DOHH2 (cell line): Measurements from ENCODE around the gene H3-3A.

ENCODE experiments used
- EZH2phosphoT487 ChIP-seq: fragments of 200-600 bp; sonication (generic); IDR thresholded peaks from 2 replicates; pipeline ENCODE4 v1.6.1; 2017; ENCODE audit warnings: borderline replicate concordance, mild to moderate bottlenecking, antibody characterized with exemption, low read length, moderate library complexity, mixed read lengths
- TF ChIP-seq, protein P1 (sequence below): fragments of 200-600 bp; sonication (generic); IDR thresholded peaks from one replicate; pipeline ENCODE4 v1.5.1; 2014; ENCODE audit warnings: antibody characterized with exemption, mild to moderate bottlenecking, low read depth, low read length; ENCODE audit not compliant: poor library complexity, severe bottlenecking

DNA sequence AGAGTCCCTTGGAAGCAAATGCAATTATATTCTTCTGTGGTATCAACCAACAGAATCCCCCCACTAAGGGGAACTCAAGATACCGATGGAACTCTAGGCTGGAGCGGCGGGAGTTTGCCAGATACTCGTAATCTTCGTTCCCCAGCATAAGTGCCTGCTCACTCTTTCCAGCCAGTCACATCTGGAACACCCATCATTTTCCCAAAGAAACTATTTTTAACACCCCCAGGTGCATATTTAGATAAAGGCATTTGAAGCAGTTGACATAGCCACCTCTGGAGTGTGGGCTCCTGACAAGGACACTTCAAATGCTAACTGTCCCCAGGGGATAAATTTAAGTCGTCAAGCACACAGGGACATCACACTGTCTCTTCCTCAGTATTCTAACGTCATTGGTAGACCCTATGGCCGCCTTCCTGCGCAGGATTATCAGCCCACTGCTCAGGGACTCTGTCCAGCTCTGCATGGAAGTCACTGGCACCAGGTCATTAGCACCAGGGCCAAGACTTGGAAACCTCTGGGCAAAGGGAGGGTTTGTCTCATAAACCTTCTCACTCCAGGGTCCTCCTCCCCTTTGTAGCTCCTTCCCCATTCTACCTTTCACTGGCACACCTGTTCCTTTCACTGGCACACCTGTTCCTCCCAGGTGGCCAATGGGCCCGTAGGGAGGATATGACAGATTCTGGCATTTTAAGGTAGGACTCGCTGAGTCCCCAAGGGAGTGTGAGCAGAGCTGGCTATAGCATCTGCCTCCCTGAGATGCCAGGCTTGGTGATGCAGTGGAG lies 48.8 kb downstream of the H3-3A start:
- TF ChIP-seq, protein P1, sequence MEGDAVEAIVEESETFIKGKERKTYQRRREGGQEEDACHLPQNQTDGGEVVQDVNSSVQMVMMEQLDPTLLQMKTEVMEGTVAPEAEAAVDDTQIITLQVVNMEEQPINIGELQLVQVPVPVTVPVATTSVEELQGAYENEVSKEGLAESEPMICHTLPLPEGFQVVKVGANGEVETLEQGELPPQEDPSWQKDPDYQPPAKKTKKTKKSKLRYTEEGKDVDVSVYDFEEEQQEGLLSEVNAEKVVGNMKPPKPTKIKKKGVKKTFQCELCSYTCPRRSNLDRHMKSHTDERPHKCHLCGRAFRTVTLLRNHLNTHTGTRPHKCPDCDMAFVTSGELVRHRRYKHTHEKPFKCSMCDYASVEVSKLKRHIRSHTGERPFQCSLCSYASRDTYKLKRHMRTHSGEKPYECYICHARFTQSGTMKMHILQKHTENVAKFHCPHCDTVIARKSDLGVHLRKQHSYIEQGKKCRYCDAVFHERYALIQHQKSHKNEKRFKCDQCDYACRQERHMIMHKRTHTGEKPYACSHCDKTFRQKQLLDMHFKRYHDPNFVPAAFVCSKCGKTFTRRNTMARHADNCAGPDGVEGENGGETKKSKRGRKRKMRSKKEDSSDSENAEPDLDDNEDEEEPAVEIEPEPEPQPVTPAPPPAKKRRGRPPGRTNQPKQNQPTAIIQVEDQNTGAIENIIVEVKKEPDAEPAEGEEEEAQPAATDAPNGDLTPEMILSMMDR = no peak
- TF ChIP-seq EZH2phosphoT487 = no peak
